GM12873 (cell line): ENCODE data around the gene SLC26A5.

Source experiments
- TF ChIP-seq, protein P1 (sequence below): IDR thresholded peaks from 2 replicates; pipeline ENCODE4 v1.5.1; 2012; ENCODE audit warnings: low read depth, mild to moderate bottlenecking, moderate library complexity, low read length, control low read depth; ENCODE audit not compliant: insufficient read depth; ENCODE audit errors: missing control alignments

The SLC26A5 gene

DNA sequence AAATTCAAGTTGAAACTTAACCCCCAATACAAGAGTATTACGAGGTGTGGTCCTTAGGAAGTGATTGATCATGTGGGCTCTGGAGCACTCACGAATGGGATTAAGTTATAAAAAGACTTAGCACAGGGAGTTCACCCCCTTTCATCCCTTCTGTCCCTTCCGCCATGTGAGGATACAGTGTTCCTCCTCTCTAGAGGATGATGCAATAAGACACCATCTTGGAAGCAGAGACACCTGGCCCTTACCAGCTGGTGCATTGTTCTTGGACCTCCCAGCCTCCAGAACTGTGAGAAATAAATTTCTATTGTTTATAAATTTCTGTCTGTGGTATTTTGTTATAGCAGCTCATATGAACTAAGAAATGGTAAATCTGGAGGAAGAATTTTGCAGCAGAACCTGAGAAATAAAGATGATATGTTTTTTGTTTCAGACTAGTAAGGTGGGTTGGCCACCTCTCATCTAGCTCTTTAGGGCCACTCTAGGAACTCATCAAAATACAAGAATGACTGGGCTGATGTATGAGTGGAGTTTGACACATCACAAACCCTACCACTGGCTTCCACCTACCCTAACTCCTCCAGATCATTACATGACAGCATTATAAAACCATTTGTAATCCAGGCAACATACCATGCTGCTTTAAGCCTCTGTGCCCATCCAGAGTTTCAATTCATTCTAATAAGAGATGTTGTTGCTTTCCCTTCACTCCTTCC, 22.4 kb downstream of the SLC26A5 start:
- TF ChIP-seq, protein P1, sequence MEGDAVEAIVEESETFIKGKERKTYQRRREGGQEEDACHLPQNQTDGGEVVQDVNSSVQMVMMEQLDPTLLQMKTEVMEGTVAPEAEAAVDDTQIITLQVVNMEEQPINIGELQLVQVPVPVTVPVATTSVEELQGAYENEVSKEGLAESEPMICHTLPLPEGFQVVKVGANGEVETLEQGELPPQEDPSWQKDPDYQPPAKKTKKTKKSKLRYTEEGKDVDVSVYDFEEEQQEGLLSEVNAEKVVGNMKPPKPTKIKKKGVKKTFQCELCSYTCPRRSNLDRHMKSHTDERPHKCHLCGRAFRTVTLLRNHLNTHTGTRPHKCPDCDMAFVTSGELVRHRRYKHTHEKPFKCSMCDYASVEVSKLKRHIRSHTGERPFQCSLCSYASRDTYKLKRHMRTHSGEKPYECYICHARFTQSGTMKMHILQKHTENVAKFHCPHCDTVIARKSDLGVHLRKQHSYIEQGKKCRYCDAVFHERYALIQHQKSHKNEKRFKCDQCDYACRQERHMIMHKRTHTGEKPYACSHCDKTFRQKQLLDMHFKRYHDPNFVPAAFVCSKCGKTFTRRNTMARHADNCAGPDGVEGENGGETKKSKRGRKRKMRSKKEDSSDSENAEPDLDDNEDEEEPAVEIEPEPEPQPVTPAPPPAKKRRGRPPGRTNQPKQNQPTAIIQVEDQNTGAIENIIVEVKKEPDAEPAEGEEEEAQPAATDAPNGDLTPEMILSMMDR: no peak

DNA sequence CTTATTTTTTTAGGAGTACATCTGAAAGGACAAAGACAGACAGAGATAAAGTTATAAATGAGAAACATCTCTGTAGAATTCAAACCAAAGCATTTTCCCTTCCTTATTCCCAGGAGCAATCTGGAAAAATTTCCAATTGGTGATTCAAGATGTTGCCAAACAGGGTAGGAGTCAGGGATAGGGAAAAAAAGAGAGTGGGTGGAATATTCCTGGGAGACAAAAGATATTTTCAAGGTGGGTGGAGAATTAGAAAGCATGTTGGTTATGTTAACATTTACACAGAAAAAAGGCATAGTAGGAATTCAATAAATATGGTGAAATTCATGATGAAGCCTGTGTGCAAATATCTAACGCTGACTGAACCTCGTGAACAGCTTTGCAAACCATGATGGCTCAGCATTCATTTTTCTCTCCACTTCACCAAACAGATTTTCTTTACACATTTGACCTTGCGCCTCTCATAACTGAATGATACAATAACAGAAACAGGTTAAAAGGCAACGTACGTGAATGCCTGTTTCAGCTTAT, 25.1 kb downstream of the SLC26A5 start:
- TF ChIP-seq, protein P1: no peak

GRCh38 chr7:103418241-103418640, 27.8 kb downstream of the SLC26A5 start:
- TF ChIP-seq, protein P1: no peak

GRCh38 chr7:103413407-103413806, 32.6 kb downstream of the SLC26A5 start:
- TF ChIP-seq, protein P1: no peak

- TF ChIP-seq, protein P1: no peak
Observed at GRCh38 chr7:103412151-103412550, 33.9 kb downstream of the SLC26A5 start.

- TF ChIP-seq, protein P1: no peak
Observed at GRCh38 chr7:103398483-103399127, 47.4 kb downstream of the SLC26A5 start.

GRCh38 chr7:103396471-103396870, 49.5 kb downstream of the SLC26A5 start:
- TF ChIP-seq, protein P1: no peak
